Measurements from ENCODE around the gene TMEM150B. TPM values are rescaled to one million over a fixed set of nuclear protein-coding genes. Genes with fewer than 3 reads are reported as not detected.
A peak's percentile ranks its signal among the peaks of the same experiment; 100 is the strongest.

The TMEM150B gene
- total and polyA plus RNA-seq, 9 of the 15 experiments (the other 6 are each of a cell fraction or from before 2014, with no cell fraction given): 0.47 to 1.3 (median 0.74) TPM; not detected in 2

GRCh38 chr19:55270172-55270942 lies 54.8 kb downstream of the TMEM150B start (continued):
- no peak for TF ChIP-seq CHAMP1 (IDR thresholded peaks at IDR 0.05)
- no peak for TF ChIP-seq TAF1 (IDR thresholded peaks at IDR 0.05; ENCODE audit: control insufficient read depth, extremely low read depth, insufficient read depth, low read length, severe bottlenecking)
- no peak for TF ChIP-seq ZNF224 (CRISPR knock-in tag; IDR thresholded peaks at IDR 0.05)
- TF ChIP-seq FOXK1 (CRISPR knock-in tag; IDR thresholded peaks at IDR 0.05; ENCODE audit: borderline replicate concordance): 0 out of 2 replicates have a peak, but pooled peaks have one; percentile 20
- no peak for TF ChIP-seq HMGXB4 (CRISPR knock-in tag; IDR thresholded peaks at IDR 0.05)
- peak; percentile 83 for TF ChIP-seq SMARCA5 (IDR thresholded peaks at IDR 0.05)
- TF ChIP-seq MYNN (IDR thresholded peaks at IDR 0.05): no peak
- TF ChIP-seq MYNN (CRISPR knock-in tag; IDR thresholded peaks at IDR 0.05): no peak
- TF ChIP-seq KDM4B (IDR thresholded peaks at IDR 0.05; ENCODE audit: borderline replicate concordance in 2 of 2, low read depth in 1 of 2): no peak; a peak in 1 of 4 replicates
- no peak for TF ChIP-seq ATF1 (CRISPR knock-in tag; IDR thresholded peaks at IDR 0.05)
- peak; percentile 37; the same call in 1 of the 2 replicates for TF ChIP-seq ATF1 (tag; IDR thresholded peaks at IDR 0.05)
- no peak for TF ChIP-seq BRF1 (IDR thresholded peaks at IDR 0.05; ENCODE audit: borderline replicate concordance, extremely low read depth, insufficient read length)
- no peak for TF ChIP-seq TBP (optimal IDR thresholded peaks at IDR 0.05; ENCODE audit: low read depth, low read length)
- TF ChIP-seq ETV1 (tag; conservative IDR thresholded peaks at IDR 0.05; ENCODE audit: low read depth): peak; percentile 72; the same call in 1 of the 2 replicates
- no peak for TF ChIP-seq NR1H2 (CRISPR knock-in tag; IDR thresholded peaks at IDR 0.05)
- TF ChIP-seq TFE3 (CRISPR knock-in tag; IDR thresholded peaks at IDR 0.05): no peak
- TF ChIP-seq ZBTB34 (CRISPR knock-in tag; IDR thresholded peaks at IDR 0.05): no peak

Data from K562 (cell line).